OCI-LY3 (cell line): ENCODE results near the gene FMN1.

Source experiments
- CTCF ChIP-seq: fragments of 200-600, 300-600 bp; sonication (generic); IDR thresholded peaks from 2 replicates; pipeline ENCODE4 v1.5.1; 2014; ENCODE audit warnings: antibody characterized with exemption, low read length, low read depth
- EZH2phosphoT487 ChIP-seq: fragments of 200-600 bp; shearing (Covaris generic); IDR thresholded peaks from 2 replicates; pipeline ENCODE4 v1.6.1; 2018; ENCODE audit warnings: antibody characterized with exemption, mixed run types, low read depth

GRCh38 chr15:32723171-32723948, 471.2 kb downstream of the FMN1 start:
- TF ChIP-seq CTCF (no peak), EZH2phosphoT487 (no peak)
